MM.1S (cell line): ENCODE data around the gene CCNK.

Experiments
- CTCF ChIP-seq: fragments of 300-600 bp; sonication (generic); IDR thresholded peaks from 2 replicates; pipeline ENCODE4 v1.5.1; 2016; ENCODE audit warnings: antibody characterized with exemption, low read length, mixed read lengths
- EZH2 ChIP-seq: fragments of 300-600 bp; sonication (generic); optimal IDR thresholded peaks from 2 replicates; pipeline ENCODE3; 2017; ENCODE audit warnings: low read depth, mild to moderate bottlenecking, antibody characterized with exemption, low read length, mixed read lengths

- TF ChIP-seq CTCF (no peak), EZH2 (no peak)
These were observed 58.3 kb downstream of the CCNK start for GRCh38 chr14:99539491-99539890.
